GDM1 (cell line): Measurements from ENCODE around the gene IL16.

Experiments used
- DNase-seq: peaks from one replicate; lab custom pipeline; 2025; lab: John Stamatoyannopoulos, UW

Gene IL16

GRCh38 chr15:81209635-81210034 lies 13.0 kb downstream of the IL16 start:
- DNase-seq = no peak

- DNase-seq = no peak
Measured at GRCh38 chr15:81211376-81211775, 14.7 kb downstream of the IL16 start.

DNA sequence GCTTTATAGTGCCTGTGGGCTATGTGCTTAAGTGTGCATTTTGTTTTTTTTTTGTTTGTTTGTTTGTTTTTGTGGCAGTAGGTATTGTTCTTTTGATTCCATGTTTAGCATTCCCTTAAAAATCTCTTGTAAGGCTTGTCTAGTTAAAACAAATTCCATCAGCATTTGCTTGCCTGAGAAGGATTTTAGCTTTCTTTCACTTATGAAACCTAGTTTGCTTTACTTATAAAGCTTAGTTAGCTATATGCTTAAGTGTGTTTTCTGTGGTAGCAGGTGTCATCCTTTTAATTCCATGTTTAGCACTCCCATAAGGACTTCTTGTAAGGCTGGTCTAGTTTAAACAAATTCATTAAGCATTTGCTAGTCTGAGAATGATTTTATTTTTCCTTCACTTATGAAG lies 17.3 kb downstream of the IL16 start:
- no peak for DNase-seq

- no peak for DNase-seq
Measured at GRCh38 chr15:81215531-81215930, 18.9 kb downstream of the IL16 start.

DNA sequence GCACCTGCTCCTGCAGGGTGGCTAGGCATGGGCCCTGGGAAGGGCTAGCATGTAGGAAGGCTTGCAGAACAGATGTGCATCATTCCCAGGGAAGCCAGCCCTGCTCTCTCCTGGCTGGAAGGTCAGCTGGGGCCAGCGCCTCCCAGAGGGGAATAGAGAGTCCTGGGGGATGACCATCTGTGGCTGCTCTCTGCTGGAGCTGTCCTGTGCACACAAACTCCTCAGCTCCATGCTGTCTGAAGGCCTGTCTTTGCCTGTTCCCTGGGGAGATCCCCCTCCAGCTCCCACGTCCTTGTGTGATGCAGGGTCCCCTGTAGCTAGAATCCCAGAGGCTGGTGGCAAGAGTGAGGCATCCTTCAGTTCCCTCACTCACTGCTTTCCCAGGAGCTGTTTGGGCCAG lies 19.3 kb downstream of the IL16 start:
- DNase-seq = no peak

DNA sequence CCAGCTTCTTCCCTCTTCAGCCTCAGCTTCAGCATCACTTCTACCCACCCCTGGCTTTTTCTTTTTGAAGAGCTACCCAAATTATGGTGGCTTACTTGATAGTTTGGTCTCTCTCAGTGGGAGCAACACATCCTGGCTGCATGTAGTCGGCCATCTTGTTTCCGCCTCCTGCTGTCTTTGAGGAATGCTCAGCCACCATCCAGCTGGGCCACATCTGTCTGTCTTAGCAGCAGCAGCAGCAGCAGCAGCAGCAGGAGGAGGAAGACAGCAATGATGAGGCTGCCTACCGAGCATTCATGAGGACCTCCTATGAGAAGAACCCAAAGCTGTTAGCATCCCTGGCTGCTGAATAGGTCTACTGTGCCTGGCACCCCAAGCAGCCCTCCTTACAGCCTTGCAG lies 19.7 kb downstream of the IL16 start:
- DNase-seq = no peak

DNA sequence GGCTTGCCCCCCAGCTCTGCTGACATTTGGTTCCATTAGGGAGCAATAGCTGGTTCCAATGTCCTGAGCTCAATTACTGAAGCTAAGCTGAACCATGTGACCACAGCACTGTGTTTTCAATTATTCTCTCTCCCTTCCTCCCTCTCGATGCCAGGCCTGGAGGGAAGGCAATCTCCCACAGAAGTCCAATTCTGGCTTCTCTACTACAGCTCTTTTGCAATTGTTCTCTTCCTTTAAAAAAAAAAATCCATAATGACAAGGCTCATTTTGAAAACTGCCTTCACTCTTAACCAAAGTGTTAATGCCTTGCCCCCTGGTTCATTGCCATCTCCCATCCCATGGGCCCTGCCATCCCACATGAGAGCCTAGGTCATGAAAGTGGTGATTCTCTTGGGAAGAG lies 24.8 kb downstream of the IL16 start:
- no peak for DNase-seq

DNA sequence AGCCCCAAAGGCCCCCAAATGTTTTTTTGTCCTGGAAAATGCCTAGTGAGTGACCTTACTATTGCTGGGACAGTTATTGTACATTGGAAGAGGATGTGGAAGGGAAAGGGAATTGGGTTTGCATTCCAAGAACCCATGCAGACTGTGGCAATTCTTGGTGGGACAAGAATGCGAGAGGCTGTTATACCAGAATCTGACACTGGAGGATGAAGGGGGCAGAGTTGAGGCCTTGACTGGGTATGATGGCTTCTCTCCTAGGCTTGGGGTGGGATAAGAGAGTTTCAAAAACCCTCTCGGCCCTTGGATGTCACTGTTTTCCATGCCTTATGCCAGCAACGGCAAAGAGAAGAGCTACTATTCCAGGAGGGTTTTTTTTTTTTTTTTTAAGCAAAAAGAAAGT lies 25.3 kb downstream of the IL16 start:
- no peak for DNase-seq

GRCh38 chr15:81223346-81223971 lies 26.8 kb downstream of the IL16 start:
- DNase-seq = no peak

- no peak for DNase-seq
Measured at GRCh38 chr15:81224232-81224631, 27.6 kb downstream of the IL16 start.

GRCh38 chr15:81225161-81225671 lies 28.5 kb downstream of the IL16 start:
- no peak for DNase-seq

DNA sequence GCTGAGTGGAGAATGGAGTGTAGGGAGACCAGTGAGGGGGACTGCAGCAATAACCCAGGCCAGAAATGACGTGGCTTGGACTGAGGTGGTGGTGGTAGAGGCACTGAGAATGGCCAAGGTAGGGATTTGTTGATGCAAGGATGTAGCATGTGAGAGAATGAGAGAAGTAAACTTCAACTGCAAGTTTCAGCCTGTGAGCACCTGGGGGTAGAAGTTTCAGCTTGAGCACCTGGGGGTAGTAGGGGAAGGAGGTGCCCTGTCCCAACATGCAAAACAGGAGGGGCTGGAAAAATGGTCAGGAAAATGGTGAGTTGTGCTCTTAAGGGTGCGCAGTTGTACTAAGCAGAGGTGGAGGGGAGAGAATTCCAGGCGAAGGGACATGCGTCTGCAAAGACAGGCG lies 31.0 kb downstream of the IL16 start:
- DNase-seq = no peak

GRCh38 chr15:81229586-81229985 lies 32.9 kb downstream of the IL16 start:
- no peak for DNase-seq

DNA sequence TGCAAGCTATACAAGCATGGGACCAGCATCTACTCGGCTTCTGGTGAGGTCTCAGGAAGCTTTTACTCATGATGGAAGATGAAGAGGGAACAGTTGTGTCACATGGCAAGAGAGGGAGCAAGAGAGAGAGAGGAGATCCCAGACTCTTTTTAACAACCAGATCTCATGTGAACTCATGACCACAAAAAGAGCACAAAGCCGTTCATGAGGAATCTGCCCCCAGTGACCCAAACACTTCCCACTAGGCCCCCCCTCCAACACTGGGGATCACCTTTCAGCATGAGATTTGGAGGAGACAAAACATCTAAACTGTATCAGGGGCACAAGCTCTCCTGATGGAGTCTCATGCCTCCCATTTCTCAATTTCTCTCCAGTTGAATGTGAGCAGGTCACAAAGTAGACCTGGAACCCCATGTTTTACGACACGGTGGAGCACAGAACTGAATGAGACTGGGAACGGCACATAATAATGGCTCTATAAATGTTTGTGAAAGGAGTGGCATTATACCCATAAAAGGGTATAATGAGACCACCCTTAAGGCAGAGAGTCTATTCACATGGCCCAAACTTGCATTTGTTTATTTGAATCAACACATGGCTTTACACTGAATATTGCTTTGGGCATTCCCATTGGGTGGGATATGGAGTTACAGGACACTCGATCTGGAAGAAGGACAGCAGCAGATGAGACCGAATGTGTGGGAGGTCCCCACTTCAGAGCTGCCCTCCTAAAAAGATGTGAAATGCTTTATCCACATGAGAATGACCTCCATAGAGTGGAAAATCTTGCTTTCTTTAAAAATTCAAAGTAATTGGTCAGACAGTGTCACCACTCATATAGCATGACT lies 38.8 kb downstream of the IL16 start:
- no peak for DNase-seq

DNA sequence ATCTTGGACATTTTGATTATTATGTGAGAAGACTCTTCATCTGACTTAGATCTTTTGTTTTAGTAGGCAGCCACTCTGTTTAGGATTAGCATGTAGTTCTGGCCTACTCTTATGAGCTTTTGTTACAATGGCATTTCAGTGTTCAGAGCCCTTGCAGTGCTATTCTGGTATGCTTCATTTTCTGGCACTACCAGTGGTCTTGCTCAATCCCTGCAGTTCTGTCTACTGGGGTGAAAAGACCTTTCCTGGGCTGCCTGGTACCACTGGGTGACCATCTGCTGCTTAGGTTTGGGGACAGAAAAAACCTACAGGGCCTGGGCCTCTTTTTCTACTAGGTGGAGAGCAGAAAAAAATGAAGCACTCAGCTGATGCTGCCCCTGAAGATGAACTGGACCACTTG lies 42.5 kb downstream of the IL16 start:
- DNase-seq = no peak

DNA sequence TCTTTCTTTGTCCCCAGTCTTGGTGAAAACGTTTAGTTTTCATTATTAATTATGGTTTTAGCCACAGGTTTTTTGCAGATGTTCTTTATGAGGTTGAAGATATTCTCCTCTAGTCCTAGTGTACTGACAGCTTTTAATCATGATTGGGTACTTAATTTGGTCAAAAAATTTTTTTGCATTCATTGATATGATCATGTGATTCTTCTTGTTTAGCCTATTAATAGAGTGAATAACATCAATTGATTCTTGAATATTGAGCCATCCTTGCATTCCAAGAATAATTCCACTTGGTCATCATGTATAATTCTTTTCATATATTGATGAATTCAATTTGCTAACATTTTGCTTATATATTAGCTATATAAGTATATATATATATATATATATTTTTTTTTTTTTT lies 46.1 kb downstream of the IL16 start:
- DNase-seq = no peak

DNA sequence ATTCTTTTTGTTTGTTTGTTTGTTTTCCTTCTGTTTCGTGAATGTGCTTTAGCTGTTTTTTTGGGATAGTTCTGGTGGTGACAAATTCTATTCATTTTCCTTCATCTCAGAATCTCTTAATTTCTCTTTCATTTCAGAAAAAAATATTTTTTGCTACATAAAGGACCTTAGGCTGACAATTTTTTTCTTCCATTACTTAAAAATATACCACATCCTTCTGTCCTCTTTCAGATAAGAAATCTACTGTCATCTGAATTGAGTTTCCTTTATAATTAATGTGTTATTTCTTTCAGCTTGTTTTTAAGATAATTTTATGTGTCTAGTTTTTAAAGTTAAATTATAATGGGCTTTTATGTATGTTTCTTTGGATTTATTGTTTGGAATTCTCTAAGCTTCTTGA lies 47.6 kb downstream of the IL16 start:
- DNase-seq = no peak

DNA sequence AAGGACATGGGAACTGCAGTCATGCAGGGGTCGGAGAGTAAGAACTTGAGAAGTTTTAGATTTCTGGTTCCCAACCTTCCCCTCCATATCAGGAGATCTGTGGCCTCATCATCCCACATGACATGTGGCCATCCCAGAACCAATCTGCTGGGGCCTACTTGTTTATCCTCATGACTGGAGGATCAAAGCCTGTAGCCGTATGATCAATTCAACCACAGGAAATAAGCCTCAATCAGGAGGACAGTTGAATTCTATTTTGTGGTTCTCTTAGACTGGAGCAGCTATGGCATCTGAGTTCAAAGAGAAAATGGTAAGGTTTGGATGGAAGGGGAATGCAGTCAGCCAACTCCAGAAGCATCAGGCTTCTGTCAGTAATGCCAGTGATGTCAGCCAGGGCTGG lies 57.2 kb downstream of the IL16 start:
- DNase-seq = no peak

GRCh38 chr15:81254277-81254915 lies 57.7 kb downstream of the IL16 start:
- no peak for DNase-seq

DNA sequence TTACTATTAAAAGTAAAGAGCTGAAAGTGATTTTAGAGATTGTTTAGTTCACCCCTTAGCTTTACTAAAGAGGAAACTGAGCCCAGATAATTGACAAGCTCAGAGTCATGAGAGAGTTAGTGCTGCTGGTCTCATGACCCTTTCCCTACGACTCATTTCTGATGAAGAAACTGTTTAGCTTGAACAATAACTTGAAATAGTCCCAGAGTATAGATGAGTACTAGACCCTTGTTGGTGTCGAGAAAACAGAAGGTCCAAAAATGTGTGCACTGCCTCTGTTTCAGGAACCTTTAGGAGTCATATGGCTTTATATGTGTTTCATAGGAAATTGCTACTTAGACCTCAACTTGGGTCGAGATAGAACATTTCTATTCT lies 58.2 kb downstream of the IL16 start:
- no peak for DNase-seq

DNA sequence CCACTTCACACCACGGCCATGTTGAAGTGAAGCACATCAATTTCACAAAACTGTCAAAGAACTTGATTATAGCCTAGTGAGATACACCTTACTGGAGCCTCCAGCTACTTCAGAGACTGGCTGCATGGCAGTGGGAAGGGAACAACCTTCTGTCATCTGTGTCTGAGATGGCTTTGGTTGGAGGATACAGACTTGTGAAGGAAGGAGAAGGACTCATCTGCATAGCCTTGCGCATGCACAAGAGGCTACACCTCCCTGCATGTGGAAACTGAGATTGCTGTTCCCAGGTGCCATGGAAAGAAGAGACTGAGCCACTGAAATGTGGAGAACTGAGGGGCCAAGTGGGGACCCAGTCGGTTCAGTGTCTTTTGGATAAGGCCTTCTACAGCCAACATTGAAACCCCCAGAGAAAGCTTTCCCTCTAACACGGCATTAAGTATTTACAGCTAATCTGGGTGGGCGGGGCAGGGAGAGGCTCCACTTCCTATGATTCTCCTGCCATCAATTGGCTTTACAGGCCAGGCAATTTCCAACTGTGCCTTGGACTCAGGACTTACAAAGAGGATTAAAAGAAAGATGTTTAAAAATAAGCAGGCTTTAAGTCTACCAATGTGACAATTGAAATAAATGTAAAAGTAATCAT lies 58.8 kb downstream of the IL16 start:
- DNase-seq = no peak

- DNase-seq = no peak
Measured at GRCh38 chr15:81255958-81256320, 59.3 kb downstream of the IL16 start.

- DNase-seq = no peak
Measured at GRCh38 chr15:81256916-81257315, 60.2 kb downstream of the IL16 start.
